ENCODE measurements around the gene ADGRA3.

ADGRA3 gene

GRCh38 chr4:22508376-22508775 is 7.5 kb downstream of the ADGRA3 start:
- ATAC-seq (no peak), DNase-seq (no peak)

- no peak for ATAC-seq
- no peak for DNase-seq
These were observed 10.9 kb downstream of the ADGRA3 start for GRCh38 chr4:22504922-22505321.

DNA sequence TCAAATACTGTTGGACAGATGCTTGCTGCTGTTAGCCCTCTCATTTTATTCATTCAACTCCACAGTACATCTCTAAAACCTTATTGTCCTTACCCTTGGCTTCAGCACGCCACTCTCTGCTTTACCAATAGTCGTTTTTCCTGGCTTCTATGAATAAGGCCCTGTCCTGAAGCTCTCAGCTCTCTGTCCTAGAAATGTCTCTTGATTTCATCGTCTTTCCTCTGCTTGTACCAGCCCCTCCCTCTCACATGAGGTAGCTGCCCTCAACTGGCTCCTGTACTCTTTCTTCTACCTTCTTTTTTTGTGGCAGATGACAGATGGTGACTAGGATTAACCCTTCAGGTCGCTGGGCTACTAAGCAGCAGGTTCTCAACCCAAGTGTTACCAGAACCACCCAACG is 11.4 kb downstream of the ADGRA3 start:
- ATAC-seq (no peak), DNase-seq (no peak)

DNA sequence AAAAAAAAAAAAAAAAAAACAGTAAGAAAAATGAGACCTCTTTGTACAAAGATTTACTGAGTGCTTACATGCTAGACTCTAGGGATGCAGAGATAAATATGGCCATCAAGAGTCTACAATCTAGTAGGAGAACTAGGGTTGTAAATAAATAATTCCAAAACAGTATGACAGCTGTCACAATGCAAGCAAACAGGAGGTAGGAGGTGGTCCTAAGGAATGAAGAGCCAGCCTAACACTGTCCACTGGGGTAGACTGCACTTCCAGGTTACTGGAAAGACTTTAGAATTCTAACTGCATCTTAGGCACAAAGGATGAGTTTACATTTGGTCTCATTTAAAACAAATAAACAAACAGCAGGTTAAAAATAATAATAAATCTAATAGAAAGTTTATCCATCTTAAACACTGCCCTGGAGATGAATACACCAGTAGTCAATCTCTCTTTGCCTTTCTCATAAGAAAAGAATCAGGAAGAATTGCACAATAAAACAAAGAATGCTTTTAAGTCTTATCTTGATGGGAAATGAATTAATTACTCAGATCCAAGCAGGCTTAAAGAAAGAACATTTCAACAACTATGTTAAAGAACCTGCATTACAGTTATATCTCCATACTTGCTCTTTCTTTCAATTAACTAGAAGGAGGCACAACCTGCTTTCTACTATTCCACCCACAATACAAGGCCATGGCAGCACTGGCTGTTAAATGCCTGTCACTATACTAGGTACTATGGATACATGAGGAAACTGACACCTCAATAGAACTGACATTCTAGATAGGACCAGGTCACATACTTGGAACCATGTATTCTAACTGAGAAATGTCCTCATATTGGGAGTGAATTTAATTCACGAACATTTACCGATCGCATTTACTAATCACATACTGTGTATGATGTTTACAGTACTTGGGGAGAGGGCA is 12.7 kb downstream of the ADGRA3 start:
- DNase-seq = no peak
- ATAC-seq = no peak

DNA sequence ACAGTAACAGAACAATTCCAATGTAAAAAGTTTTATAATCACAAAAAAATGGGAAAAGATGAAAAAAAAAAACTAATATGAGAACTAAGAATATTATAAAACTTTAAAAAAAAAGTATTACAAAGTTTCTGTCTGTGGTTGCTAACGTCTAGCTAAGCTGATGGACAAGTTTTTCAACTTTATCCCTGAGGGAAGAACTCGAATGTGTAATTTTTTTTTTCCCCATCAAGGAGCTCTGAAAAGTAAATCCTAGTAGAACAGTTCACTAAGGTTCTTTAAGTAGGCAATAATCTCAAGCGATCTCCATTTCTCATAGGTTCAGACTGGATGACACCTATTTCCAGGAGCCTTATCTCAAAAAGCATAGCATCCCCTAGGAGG is 14.2 kb downstream of the ADGRA3 start:
- ATAC-seq (no peak), DNase-seq (no peak)

DNA sequence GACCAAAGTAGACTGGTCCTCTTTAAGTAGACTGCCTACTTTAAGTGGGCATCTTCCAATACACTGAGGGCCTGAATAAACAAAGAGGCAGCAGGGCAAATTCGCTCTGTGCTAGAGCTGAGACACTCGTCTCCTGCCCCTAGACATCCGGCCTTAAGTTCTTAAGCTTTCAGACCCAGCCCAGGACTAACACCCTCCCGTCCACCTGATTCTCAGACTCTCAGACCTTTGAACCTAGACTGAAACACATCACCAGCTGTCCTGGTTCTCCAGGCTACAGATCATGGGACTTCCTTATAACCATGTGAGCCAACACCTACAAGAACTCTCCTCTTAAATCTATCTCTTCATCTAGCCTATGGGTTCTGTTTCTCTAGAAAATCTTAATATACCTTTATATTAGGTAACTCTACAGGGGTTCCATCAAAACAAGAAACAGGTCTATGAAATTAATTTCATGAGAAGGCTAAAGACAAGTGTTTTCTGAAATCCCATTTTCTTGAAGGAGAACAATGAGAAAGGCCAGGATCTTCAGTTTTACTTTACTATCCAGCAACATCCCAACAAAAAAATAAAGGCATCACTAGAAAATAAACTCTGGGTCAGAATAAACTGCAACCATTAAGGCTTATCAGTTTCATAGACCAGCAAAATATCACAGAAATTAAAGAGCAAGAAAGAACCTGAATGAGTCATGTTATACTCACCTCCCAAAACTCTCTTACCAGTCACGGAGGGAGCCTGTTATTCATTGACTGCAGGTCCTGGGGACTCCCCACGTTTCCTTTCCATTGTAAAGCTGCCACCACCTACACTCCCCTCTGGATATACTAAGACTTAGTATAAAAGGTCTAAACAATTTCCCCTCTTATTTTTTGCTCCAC is 14.8 kb downstream of the ADGRA3 start:
- DNase-seq (peak; percentile 26), ATAC-seq (peak; percentile 99)

DNA sequence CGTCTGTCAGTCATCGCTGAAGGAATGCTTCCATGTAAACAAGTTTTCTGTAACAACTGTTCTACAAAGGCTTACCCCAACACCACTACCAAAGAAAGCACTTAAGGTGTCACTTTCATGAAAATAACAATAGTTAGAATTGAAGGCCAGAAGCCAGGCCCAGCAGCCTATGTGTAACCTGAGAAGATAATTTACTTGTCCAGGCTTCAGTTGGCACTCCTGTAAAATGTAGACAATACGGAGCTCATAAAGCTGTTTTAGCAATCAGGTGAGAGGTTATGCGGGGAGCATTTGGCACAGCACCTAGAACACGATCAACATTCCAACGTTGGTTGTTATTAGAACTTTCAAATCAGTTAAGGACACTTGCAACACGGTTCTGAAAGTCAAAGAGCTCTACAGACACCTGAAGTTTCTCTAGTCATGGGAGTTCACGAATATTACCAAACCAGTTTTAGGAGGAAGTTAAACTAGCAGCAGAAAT is 15.7 kb downstream of the ADGRA3 start:
- DNase-seq = no peak
- no peak for ATAC-seq

DNA sequence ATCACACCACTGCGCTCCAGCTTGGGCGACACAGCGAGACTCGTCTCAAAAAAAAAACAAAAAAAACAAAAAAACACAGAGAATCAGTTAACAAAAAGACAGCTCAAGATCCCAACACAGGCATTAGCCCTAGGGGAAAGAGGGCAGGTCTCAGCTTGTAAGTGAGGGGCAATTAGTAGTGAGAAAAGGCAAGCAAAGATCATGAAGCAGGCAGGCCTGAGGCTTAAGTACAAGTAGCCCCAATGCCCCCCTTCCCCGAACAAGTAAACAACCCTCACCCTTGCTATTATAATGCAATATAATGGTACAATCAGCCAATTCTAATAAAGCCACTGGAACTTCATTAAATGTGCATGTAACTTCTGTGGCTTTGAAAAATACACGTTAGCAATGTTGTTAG is 17.0 kb downstream of the ADGRA3 start:
- DNase-seq = no peak
- ATAC-seq = no peak

DNA sequence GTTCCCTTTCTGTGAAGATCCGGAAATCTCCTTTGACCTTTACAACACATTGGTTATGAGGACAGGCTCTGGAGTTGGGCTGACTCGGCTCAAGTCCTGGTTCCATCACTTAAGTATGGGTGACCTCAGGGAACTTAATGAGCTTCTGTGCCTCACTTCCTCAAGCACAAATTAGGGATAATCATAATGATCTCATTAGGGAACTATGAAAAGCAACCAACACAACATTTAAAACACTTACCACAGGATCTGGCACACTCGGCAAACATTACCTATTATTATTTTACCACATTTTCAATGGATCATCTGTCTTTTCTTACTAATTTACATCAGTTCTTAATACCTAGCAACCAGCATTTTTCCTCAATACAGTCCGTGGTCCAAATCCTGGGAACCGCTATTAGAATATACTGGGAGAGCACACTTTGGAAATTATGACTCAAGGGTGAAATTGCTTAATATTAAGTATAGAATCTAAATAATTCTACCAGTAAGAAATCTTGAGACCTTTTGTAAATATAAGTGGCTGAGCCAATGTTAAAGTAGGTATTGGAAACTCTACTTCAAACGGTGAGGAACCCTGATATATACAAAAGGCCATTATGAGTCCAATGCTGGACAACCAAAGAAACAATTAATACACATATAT is 19.6 kb downstream of the ADGRA3 start:
- ATAC-seq = no peak
- no peak for DNase-seq

DNA sequence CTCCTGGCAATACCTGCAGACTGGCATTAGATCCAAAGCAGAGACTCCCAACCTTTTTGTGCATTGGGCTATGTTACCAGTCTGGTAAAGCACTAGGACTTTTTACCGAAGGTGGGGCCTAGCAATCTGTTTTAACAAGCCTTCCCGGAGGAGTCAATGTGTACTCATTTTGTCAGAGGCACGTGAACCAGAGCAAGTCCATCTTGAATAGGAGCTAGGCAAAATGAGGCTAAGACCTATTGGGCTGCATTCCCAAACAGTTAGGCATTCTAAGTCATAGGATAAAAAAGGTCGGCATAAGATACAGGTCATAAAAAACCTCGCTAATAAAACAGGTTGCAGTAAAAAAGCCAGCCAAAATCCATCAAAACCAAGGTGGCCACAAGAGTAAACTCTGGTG is 22.3 kb downstream of the ADGRA3 start:
- no peak for ATAC-seq
- no peak for DNase-seq

GRCh38 chr4:22492987-22493386 is 22.9 kb downstream of the ADGRA3 start:
- no peak for DNase-seq
- no peak for ATAC-seq

DNA sequence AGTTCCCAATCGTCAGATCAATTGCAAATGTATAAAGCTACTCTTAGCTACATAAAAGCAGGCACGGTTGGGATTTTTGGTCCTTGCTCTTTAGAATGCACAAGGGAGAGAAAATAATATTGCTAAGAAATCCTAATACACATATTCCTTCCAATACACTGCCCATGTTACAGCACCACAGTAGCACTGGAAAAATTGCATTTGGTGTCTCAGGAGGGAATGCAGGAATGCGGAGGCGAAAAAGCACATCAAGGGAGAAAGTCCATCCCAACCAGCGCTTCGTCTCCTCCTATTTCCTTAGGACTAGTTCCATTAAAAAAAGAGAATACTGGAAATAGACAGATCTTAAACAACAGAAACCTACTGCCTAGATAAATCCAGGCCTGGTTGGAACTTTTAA is 23.9 kb downstream of the ADGRA3 start:
- DNase-seq (no peak), ATAC-seq (no peak)

DNA sequence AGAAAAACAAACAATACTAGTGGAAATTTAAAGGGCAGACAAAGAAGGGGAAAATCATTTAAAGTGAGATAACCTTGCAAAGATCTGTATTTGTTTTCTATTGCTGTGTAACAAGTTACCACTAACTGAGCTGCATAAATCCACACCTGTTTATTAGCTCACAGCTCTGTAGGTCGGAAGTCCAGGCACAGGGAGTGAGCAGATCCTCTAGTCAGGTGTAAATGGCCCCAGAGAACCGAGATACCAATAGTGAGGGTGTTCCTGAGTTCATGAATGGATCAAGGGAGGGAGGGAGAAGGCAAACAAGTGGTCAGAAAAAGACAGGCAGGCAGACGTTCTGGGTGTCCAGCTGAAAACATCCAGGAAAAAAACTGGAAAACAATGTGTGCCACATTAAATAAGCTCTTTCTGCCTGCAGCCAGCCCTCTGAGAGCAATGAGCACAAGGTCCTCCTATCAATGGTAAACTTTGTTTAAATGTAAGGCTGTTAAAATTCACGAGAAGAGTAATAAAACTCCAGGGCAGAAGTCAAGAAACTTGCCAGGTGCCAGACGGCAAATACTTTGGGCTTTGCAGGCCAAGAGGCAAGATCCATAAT is 25.0 kb downstream of the ADGRA3 start:
- no peak for ATAC-seq
- no peak for DNase-seq

DNA sequence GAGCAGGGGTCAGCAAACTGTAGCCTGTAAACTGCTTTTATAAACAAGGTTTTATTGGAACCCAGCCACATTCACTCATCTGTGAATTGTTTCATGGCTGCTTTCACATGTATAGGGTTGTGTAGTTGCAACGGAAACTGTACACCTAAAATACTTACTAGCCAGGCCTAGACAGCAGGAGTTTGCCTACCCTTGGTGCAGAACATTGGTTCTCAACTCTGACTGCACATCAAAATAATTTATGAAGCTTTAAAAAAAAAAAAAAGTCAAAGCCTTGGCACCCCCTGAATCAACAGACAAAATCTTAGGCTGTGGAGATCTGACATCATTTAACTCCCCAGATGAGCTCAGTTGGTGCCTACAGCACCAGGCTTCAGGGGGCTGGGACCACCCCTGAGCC is 27.8 kb downstream of the ADGRA3 start:
- no peak for DNase-seq
- no peak for ATAC-seq

- no peak for DNase-seq
- no peak for ATAC-seq
These were observed 28.5 kb downstream of the ADGRA3 start for GRCh38 chr4:22487328-22487727.

- no peak for DNase-seq
- ATAC-seq = no peak
These were observed 29.6 kb downstream of the ADGRA3 start for GRCh38 chr4:22486276-22486675.

- ATAC-seq (no peak), DNase-seq (no peak)
These were observed 30.1 kb downstream of the ADGRA3 start for GRCh38 chr4:22485737-22486136.

GRCh38 chr4:22483551-22483981 is 32.3 kb downstream of the ADGRA3 start:
- ATAC-seq (no peak), DNase-seq (no peak)

DNA sequence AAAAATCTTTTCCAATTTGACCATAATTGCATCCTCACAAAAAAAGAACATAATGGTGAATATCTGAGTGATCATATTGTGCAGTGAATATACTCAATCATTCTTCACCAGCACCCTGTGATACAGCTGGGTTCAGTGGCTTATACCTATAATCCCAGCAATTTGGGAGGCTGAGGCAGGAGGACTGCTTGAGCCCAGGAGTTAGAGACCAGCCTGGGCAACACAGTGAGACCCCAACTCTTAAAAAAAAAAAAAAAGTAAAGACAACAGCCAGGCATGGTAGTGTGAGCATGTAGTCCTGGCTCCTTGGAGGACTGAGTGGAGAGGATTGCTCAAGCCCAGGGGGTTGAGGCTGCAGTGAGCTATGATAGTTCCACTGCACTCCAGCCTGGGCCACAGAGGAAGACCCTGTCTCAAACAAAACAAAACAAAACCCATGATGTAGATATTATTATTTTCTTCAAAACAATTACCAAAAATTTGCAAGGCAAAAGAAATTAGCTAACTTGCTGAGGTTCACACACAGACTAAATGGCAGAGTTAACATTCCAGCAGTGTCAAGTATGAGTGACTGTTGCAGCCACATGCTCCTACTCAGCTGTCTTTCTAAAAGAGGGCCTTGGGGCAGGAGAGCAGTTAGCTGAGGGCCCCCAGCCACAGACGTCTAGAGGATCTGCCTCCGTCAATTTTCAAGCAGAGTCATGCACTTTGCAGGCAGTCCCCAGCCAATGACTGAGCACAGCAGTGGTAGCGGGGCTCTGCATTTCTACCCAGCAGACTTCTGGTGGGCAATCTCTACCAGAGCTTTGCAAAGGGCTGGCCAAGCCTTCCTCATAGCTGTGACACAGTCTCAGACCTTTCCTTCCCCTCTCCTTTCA is 33.4 kb downstream of the ADGRA3 start:
- no peak for ATAC-seq
- no peak for DNase-seq

GRCh38 chr4:22480675-22481327 is 35.1 kb downstream of the ADGRA3 start:
- no peak for DNase-seq
- no peak for ATAC-seq

DNA sequence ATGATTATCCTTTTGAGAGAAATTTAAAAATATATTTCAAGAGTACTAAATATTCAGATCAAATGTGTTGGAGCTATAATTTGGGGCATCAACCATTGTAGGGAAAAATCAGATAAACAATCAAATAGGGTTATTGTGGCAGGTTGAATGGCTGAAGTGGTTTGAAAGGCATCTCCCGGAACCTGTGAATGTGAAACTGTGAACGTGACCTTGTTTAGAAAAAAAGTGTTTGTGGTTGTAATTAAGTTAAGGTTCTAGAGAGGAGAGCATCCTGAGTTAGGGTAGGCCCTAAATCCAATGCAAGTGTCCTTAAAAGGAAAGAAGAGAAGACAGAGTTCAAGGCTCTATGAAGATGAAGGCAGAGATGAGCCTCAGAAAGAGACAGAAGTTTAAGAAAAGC is 37.4 kb downstream of the ADGRA3 start:
- no peak for ATAC-seq
- no peak for DNase-seq
